ENCODE data around the gene PHACTR2.

DNA sequence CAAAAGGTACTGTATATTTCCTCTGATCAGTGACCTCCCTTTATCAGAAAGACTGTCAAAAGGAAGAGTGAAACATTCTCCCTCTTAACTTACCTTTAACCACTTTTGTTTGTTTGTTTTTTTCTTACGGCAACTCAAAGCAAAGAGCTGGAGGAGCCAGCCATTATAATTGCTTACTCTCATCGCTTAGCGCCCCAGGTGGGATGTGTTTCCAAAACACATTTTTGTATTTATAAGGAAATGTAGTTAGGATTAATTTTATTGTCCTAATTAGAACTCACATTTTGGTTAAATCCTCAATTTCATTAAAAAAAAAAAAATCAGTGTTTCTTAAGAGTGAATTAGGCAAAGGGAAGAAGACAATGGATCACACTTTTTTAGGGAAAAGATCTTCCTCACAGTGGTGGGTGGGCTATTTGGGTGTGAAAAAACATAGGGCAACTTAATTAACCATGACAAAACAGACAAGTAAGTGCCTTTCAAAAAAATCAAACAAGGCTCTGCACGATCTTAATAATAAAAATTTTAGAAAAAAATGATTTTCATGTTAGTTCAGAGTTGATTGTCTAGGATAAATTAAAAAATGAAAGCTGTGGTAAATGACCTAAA is 1.2 kb upstream of the PHACTR2 start:
- TF ChIP-seq, protein P1, sequence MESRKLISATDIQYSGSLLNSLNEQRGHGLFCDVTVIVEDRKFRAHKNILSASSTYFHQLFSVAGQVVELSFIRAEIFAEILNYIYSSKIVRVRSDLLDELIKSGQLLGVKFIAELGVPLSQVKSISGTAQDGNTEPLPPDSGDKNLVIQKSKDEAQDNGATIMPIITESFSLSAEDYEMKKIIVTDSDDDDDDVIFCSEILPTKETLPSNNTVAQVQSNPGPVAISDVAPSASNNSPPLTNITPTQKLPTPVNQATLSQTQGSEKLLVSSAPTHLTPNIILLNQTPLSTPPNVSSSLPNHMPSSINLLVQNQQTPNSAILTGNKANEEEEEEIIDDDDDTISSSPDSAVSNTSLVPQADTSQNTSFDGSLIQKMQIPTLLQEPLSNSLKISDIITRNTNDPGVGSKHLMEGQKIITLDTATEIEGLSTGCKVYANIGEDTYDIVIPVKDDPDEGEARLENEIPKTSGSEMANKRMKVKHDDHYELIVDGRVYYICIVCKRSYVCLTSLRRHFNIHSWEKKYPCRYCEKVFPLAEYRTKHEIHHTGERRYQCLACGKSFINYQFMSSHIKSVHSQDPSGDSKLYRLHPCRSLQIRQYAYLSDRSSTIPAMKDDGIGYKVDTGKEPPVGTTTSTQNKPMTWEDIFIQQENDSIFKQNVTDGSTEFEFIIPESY (IDR thresholded peaks at IDR 0.05) = no peak
- TF ChIP-seq, protein P2, sequence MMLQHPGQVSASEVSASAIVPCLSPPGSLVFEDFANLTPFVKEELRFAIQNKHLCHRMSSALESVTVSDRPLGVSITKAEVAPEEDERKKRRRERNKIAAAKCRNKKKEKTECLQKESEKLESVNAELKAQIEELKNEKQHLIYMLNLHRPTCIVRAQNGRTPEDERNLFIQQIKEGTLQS (IDR thresholded peaks at IDR 0.05) = no peak
- TF ChIP-seq, protein P3, sequence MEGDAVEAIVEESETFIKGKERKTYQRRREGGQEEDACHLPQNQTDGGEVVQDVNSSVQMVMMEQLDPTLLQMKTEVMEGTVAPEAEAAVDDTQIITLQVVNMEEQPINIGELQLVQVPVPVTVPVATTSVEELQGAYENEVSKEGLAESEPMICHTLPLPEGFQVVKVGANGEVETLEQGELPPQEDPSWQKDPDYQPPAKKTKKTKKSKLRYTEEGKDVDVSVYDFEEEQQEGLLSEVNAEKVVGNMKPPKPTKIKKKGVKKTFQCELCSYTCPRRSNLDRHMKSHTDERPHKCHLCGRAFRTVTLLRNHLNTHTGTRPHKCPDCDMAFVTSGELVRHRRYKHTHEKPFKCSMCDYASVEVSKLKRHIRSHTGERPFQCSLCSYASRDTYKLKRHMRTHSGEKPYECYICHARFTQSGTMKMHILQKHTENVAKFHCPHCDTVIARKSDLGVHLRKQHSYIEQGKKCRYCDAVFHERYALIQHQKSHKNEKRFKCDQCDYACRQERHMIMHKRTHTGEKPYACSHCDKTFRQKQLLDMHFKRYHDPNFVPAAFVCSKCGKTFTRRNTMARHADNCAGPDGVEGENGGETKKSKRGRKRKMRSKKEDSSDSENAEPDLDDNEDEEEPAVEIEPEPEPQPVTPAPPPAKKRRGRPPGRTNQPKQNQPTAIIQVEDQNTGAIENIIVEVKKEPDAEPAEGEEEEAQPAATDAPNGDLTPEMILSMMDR (IDR thresholded peaks at IDR 0.05; ENCODE audit: low read depth, low read length, missing input control) = no peak
- TF ChIP-seq TAF1 (conservative IDR thresholded peaks at IDR 0.05) (no peak), YY1 (IDR thresholded peaks at IDR 0.05) (no peak), SP1 (IDR thresholded peaks at IDR 0.05) (no peak), RAD21 (IDR thresholded peaks at IDR 0.05) (no peak), NR2F2 (IDR thresholded peaks at IDR 0.05) (no peak)
- TF ChIP-seq, protein P4, sequence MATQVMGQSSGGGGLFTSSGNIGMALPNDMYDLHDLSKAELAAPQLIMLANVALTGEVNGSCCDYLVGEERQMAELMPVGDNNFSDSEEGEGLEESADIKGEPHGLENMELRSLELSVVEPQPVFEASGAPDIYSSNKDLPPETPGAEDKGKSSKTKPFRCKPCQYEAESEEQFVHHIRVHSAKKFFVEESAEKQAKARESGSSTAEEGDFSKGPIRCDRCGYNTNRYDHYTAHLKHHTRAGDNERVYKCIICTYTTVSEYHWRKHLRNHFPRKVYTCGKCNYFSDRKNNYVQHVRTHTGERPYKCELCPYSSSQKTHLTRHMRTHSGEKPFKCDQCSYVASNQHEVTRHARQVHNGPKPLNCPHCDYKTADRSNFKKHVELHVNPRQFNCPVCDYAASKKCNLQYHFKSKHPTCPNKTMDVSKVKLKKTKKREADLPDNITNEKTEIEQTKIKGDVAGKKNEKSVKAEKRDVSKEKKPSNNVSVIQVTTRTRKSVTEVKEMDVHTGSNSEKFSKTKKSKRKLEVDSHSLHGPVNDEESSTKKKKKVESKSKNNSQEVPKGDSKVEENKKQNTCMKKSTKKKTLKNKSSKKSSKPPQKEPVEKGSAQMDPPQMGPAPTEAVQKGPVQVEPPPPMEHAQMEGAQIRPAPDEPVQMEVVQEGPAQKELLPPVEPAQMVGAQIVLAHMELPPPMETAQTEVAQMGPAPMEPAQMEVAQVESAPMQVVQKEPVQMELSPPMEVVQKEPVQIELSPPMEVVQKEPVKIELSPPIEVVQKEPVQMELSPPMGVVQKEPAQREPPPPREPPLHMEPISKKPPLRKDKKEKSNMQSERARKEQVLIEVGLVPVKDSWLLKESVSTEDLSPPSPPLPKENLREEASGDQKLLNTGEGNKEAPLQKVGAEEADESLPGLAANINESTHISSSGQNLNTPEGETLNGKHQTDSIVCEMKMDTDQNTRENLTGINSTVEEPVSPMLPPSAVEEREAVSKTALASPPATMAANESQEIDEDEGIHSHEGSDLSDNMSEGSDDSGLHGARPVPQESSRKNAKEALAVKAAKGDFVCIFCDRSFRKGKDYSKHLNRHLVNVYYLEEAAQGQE (IDR thresholded peaks at IDR 0.05) = no peak
